ENCODE data around the gene CD3D. TPM values are rescaled to one million over a fixed set of nuclear protein-coding genes. Genes with fewer than 3 reads are reported as not detected.

The CD3D gene
- polyA plus RNA-seq, 2 of the 4 experiments (the other 2 are of a cell fraction), result not detected

DNA sequence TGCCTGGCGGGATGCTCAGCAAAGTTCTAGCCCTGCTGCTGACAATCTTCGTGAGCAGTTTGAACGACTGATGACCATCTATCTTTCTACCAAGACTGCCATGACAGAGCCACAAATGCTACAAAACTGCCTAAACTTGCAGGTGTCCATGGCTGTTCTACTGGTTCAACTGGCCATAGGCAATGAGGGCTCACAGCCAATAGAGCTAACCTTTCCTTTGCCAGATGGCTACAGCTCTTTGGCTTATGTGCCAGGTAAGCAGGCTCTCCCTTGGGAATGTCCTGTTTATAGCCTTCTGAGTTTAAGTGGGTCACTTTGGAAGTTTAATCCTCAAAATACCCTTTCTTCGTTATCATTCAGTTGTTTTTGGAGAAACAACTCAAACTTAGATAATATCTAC is 37.0 kb upstream of the CD3D start:
- FAIRE-seq, result no peak
- no peak for ATAC-seq
- Histone ChIP-seq H3K4me2 (no peak overlapping the region), H3K27ac (no peak overlapping the region), H3K4me3 (no peak overlapping the region), H3K9me3 (no peaks in the 10 kb centered on the region), H3K4me1 (no peaks in the 10 kb centered on the region)
- WGBS (ENCODE audit: missing lambda C conversion rate), result 88% methylated on average over 4 of the region's 4 CpGs
- CTCF ChIA-PET, result interaction anchor here (0.9 to 1.3 kb wide), 2 partner anchors 102 to 208 kb away, joined by 3 read pairs; no protein-coding TSS in a partner anchor
- POLR2A ChIA-PET, result no interaction called here
- no peak for DNase-seq (ENCODE audit: low read depth in 1 of 2, low spot score in 1 of 2)
- no peak for TF ChIP-seq PHF8 (IDR thresholded peaks at IDR 0.05; ENCODE audit: borderline replicate concordance, low read depth)
- TF ChIP-seq, protein P1, sequence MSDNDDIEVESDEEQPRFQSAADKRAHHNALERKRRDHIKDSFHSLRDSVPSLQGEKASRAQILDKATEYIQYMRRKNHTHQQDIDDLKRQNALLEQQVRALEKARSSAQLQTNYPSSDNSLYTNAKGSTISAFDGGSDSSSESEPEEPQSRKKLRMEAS (IDR thresholded peaks at IDR 0.05), result no peak
- no peak for TF ChIP-seq EHF (CRISPR knock-in tag; IDR thresholded peaks at IDR 0.05)
- TF ChIP-seq, protein P2, sequence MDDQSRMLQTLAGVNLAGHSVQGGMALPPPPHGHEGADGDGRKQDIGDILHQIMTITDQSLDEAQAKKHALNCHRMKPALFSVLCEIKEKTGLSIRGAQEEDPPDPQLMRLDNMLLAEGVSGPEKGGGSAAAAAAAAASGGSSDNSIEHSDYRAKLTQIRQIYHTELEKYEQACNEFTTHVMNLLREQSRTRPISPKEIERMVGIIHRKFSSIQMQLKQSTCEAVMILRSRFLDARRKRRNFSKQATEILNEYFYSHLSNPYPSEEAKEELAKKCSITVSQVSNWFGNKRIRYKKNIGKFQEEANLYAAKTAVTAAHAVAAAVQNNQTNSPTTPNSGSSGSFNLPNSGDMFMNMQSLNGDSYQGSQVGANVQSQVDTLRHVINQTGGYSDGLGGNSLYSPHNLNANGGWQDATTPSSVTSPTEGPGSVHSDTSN (IDR thresholded peaks at IDR 0.05), result no peak
- no peak for TF ChIP-seq ZNF302 (CRISPR knock-in tag; IDR thresholded peaks at IDR 0.05)
- no peak for TF ChIP-seq HOXB5 (CRISPR knock-in tag; IDR thresholded peaks at IDR 0.05)
- no peak for TF ChIP-seq RAD21 (conservative IDR thresholded peaks at IDR 0.05 in 1 of 2, IDR thresholded peaks at IDR 0.05 in 1 of 2)
- TF ChIP-seq CHD2 (IDR thresholded peaks at IDR 0.05; ENCODE audit: low read length, partially characterized antibody), result no peak
- no peak for TF ChIP-seq ESRRA (IDR thresholded peaks at IDR 0.05; ENCODE audit: borderline replicate concordance, low read length)
- TF ChIP-seq MAZ (IDR thresholded peaks at IDR 0.05; ENCODE audit: borderline replicate concordance, low read depth, low read length), result no peak
- TF ChIP-seq SMC3 (IDR thresholded peaks at IDR 0.05), result no peak
- no peak for TF ChIP-seq GATA3 (IDR thresholded peaks at IDR 0.05; ENCODE audit: borderline replicate concordance)
- no peak for TF ChIP-seq RNF2 (IDR thresholded peaks at IDR 0.05; ENCODE audit: borderline replicate concordance, low read depth)

DNA sequence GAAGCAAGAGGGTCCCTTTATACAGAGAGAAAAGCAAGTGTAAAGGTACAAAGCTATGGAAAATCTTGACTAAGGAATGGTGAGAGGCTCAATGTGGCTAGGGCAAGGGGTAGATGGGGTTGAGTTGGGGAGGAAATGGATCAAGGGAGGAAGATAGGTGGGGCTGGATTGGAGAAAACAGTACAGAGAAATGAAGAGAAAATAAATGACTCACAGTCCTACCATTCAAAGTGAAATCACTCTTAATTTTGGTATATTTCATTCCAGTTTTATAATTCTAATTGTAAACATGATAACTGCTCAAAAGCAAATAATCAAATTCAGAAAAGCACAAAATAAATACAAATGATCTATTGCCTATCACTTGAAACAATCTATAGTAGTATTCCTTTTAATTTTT is 33.5 kb upstream of the CD3D start:
- H3K4me1 ChIP-seq, result no peaks in the 10 kb centered on the region
- CTCF ChIA-PET, result interaction anchor here (0.9 kb wide), 1 partner anchor 204 kb away, joined by 3 read pairs; no protein-coding TSS in a partner anchor
- FAIRE-seq (no peak), ATAC-seq (no peak), DNase-seq (ENCODE audit: low read depth in 1 of 2, low spot score in 1 of 2) (no peak)
- TF ChIP-seq CHD2 (IDR thresholded peaks at IDR 0.05; ENCODE audit: low read length, partially characterized antibody), result no peak
- TF ChIP-seq, protein P3, sequence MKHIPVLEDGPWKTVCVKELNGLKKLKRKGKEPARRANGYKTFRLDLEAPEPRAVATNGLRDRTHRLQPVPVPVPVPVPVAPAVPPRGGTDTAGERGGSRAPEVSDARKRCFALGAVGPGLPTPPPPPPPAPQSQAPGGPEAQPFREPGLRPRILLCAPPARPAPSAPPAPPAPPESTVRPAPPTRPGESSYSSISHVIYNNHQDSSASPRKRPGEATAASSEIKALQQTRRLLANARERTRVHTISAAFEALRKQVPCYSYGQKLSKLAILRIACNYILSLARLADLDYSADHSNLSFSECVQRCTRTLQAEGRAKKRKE (CRISPR knock-in tag; IDR thresholded peaks at IDR 0.05; ENCODE audit: low read depth), result no peak
- no peak overlapping the region for H3K4me3 ChIP-seq
- POLR2A ChIA-PET, result no interaction called here
- H3K27ac ChIP-seq, result no peak overlapping the region
- H3K9me3 ChIP-seq, result no peaks in the 10 kb centered on the region
- H3K4me2 ChIP-seq, result no peak overlapping the region

DNA sequence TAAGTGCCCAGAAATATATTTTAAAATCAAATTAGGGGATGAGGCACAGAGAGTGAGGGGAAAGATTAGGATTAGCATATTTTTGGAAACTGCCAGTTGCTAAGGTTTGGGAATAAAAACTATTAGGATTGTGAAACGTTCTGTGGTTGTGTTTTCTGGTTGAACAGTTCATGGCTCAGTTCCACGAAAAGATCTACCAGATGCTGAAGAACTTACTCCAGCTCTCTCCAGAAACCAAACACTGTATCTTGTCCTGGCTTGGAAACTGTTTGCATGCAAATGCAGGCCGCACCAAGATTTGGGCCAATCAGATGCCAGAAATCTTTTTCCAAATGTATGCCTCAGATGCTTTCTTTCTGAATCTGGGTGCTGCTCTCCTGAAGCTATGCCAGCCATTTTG is 32.2 kb upstream of the CD3D start:
- FAIRE-seq (no peak), ATAC-seq (no peak), DNase-seq (ENCODE audit: low read depth in 1 of 2, low spot score in 1 of 2) (no peak)
- no peaks in the 10 kb centered on the region for H3K4me1 ChIP-seq
- H3K4me3 ChIP-seq, result no peak overlapping the region
- TF ChIP-seq ZSCAN20 (CRISPR knock-in tag; IDR thresholded peaks at IDR 0.05) (no peak), CBX8 (IDR thresholded peaks at IDR 0.05) (no peak), NR3C1 (IDR thresholded peaks at IDR 0.05) (no peak), HOXB13 (CRISPR knock-in tag; IDR thresholded peaks at IDR 0.05; ENCODE audit: low read depth) (no peak), FOSB (CRISPR knock-in tag; IDR thresholded peaks at IDR 0.05) (no peak), RCOR1 (IDR thresholded peaks at IDR 0.05; ENCODE audit: low read depth, low read length) (no peak), TP53 (CRISPR knock-in tag; IDR thresholded peaks at IDR 0.05) (no peak), EHF (CRISPR knock-in tag; IDR thresholded peaks at IDR 0.05) (no peak)
- TF ChIP-seq, protein P4, sequence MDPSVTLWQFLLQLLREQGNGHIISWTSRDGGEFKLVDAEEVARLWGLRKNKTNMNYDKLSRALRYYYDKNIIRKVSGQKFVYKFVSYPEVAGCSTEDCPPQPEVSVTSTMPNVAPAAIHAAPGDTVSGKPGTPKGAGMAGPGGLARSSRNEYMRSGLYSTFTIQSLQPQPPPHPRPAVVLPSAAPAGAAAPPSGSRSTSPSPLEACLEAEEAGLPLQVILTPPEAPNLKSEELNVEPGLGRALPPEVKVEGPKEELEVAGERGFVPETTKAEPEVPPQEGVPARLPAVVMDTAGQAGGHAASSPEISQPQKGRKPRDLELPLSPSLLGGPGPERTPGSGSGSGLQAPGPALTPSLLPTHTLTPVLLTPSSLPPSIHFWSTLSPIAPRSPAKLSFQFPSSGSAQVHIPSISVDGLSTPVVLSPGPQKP (IDR thresholded peaks at IDR 0.05; ENCODE audit: low read depth, low read length), result no peak
- H3K9me3 ChIP-seq, result no peaks in the 10 kb centered on the region
- CTCF ChIA-PET, result interaction anchor here (1.1 kb wide), 1 partner anchor 13 kb away, joined by 3 read pairs; no protein-coding TSS in a partner anchor
- whole genome bisulfite sequencing (ENCODE audit: missing lambda C conversion rate), result 83% methylated on average over 3 of the region's 3 CpGs
- POLR2A ChIA-PET, result no interaction called here
- no peak overlapping the region for H3K4me2 ChIP-seq
- H3K27ac ChIP-seq, result no peak overlapping the region
